Epidermal melanocyte (primary cell): ENCODE data around the gene WDR20.
"Not testable (repeated sequence)": the region's sequence is repeated elsewhere in the genome, so short reads cannot be mapped to it uniquely, and the experiment has no call there.

Source experiments
- DNase-seq: peaks from one replicate; pipeline ENCODE4 v3.0.0; 2011; ENCODE audit warnings: low spot score; ENCODE audit not compliant: insufficient read length

The WDR20 gene

DNA sequence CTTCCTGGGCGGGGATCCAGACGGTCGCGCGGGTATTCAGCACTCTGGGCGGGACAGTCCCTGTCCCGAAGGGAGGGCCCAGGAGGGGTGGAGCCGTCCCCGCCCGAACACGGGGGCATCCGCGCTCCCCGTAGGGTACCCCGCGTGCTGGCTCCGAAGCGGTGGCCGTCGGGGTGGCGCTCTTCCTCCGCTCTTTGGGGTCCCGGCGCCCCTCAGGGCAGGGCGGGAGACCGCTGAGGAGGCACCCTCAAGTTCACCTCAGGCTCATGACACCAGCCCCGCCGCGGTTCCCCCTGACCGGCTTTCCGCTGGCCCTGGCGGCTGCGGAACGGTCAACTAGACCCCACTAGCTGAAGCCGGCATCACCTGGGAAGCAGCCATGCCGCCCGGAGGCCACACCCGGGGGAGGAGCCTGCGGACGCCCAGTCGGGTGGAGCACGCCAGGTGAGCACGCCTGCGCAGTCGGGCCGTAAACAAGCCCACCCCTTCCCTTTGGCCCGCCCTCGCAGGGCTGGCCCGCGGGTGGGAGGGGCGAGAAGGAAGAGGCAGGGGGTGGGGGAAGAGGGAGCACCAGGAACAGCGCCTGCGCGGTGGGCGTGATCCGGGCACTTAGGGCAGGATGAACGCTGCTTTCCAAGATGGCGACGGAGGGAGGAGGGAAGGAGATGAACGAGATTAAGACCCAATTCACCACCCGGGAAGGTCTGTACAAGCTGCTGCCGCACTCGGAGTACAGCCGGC, at the start of gene WDR20:
Gene WDR20, plus strand, starts transcription at position 612 of the 741 bp plus-strand sequence. Its CDS starts 27 bp downstream, at position 639.
- DNase-seq = peak; percentile 97

DNA sequence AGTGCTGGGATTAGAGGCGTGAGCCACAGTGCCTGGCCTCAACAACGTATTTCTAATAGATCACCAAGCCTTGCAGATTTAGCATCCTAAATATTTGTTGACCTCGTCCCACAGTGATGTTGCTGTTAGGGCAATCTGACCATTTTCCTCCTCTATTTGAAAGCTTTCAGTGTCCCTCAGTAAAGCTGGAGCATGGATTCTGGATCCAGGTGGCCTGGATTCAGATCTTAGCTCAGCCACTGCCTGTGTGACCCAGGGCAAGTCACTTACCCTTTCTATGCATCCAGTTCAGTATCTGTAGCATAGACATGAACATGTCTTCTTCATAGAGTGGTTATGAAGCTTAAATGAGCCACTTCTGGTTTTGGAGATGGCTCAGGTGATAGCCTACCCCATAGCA, 49.0 kb upstream of the WDR20 start:
- no peak for DNase-seq

GRCh38 chr14:102092806-102093205, 46.9 kb upstream of the WDR20 start:
- DNase-seq = no peak

GRCh38 chr14:102094101-102094500, 45.6 kb upstream of the WDR20 start:
- no peak for DNase-seq

DNA sequence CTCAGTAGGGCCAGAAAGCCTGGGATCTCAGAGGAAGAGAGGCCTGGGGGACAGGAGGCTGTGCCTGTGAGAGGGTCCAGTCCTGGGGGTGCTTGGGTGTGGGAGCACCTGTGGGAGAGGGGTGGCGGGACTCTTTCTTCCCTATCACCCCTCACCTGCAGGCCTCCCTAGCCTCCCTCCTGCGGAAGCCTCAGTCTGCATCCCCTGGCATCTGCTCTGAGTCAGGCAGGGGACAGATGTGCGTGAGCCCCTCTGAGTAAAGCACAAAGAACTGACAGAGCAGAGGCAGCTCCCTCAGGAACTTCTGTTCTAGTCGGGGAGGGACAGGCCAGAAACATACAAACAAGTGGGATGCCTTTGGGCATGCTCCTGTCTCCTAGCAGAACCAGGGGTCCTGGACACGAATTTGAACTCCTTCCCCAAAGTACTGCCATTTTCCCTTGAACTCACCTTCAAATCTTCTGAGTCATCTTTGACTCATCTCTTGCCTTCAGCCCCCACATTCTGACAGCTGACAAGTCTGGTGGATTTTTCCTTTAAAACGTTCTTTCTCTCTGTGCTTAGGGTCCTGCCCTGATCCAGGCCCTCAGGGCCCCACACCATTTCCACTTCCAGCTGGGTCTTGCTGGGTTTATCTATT, 44.3 kb upstream of the WDR20 start:
- DNase-seq = no peak

- no peak for DNase-seq
Measured at GRCh38 chr14:102095871-102096568, 43.7 kb upstream of the WDR20 start.

- peak; percentile 88 for DNase-seq
Measured at GRCh38 chr14:102096569-102097188, 43.0 kb upstream of the WDR20 start.

GRCh38 chr14:102097441-102098135, 42.1 kb upstream of the WDR20 start:
- no peak for DNase-seq

DNA sequence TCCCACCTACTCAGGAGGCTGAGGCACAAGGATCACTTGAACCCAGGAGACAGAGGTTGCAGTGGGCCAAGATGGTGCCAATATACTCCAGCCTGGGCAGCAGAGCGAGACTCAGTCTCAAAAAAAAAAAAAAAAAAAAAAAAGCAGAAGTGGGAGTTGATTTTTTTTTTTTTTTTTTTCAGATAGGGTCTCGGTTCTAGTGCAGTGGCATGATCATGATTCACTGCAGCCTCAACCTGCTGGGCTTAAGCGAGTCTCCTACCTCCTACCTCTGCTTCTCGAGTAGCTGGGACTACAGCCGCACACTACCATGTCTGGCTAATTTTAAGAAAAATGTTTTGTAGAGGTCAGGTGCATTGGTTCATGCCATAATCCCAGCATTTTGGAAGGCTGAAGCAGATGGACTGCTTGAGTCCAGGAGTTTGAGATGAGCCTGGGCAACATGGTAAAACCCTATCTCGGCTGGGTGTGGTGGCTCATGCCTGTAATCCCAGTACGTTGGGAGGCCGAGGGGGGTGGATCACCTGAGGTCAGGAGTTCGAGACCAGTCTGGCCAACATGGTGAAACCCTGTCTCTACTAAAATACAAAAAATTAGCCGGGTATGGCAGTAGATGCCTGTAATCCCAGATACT, 36.5 kb upstream of the WDR20 start:
- DNase-seq = no peak

- DNase-seq = no peak
Measured at GRCh38 chr14:102105369-102105768, 34.3 kb upstream of the WDR20 start.

DNA sequence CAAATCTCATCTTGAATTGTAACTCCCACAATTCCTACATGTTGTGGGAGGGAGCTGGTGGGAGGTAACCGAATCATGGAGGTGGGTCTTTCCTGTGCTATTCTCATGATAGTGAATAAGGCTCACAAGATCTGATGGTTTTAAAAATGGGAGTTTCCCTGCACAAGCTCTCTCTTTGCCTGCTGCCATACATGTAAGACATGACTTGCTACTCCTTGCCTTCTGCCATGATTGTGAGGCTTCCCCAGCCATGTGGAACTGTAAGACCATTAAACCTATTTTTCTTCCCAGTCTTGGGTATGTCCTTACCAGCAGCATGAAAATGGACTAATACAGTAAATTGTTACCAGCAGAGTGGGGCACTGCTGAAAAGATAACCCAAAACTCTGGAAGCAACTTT, 30.4 kb upstream of the WDR20 start:
- DNase-seq = not testable (repeated sequence)

GRCh38 chr14:102111101-102111500, 28.6 kb upstream of the WDR20 start:
- DNase-seq = no peak

GRCh38 chr14:102116361-102117180, 23.1 kb upstream of the WDR20 start:
- DNase-seq = no peak

GRCh38 chr14:102117852-102118251, 21.8 kb upstream of the WDR20 start:
- DNase-seq = no peak

- DNase-seq = no peak
Measured at GRCh38 chr14:102120888-102121287, 18.8 kb upstream of the WDR20 start.

DNA sequence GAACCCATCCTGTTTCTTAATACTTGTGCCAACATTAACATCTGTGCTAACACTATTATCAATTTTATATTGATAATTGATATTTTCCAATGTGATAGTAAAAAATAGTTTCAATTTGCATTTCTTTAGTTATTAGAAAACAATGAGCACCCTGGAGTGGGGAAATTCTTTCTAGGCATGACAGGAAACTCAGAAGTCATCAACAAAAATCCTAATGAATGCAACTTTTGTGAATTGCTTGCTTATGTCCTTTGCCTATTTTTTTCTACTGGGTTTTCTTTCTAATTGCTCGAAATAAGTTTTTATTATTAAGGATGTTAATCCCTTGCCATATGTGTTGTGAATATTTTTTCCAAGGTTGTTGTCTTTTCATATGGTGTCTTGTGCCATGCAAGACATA, 18.1 kb upstream of the WDR20 start:
- DNase-seq = no peak

- no peak for DNase-seq
Measured at GRCh38 chr14:102124419-102124818, 15.3 kb upstream of the WDR20 start.

- DNase-seq = no peak
Measured at GRCh38 chr14:102125546-102125945, 14.2 kb upstream of the WDR20 start.

- no peak for DNase-seq
Measured at GRCh38 chr14:102126807-102127455, 12.8 kb upstream of the WDR20 start.

- DNase-seq = no peak
Measured at GRCh38 chr14:102131741-102132140, 8.0 kb upstream of the WDR20 start.
